Cardiac muscle cell (in vitro differentiated cells and primary cell): ENCODE results near the gene INSC. TPM values are rescaled to one million over a fixed set of nuclear protein-coding genes. Genes with fewer than 3 reads are reported as not detected.

Source experiments
- DNase-seq, 2 donors: peaks; one replicate each; pipeline versions ENCODE4 v3.0.0 to v3.0.0-alpha.2; 2010 to 2017; ENCODE audit warnings: low read depth in 1 of 2, low spot score in 1 of 2
- H3K27ac ChIP-seq: fragments of 200-600 bp; sonication (generic); 2 replicates; pipeline ENCODE4 v1.5.1; 2016
- H3K27me3 ChIP-seq: fragments of 200-600 bp; sonication (generic); 2 replicates; pipeline ENCODE4 v1.6.0; 2016; ENCODE audit warnings: control low read depth
- H3K36me3 ChIP-seq: fragments of 200-600 bp; sonication (generic); 2 replicates; pipeline ENCODE4 v1.5.1; 2016; ENCODE audit warnings: control low read depth
- H3K4me1 ChIP-seq: fragments of 200-600 bp; sonication (generic); 2 replicates; pipeline ENCODE4 v1.8.1; 2017; ENCODE audit warnings: low read depth, mild to moderate bottlenecking, mixed run types
- H3K4me3 ChIP-seq: fragments of 200-600 bp; sonication (generic); 2 replicates; pipeline ENCODE4 v1.5.1; 2016; ENCODE audit warnings: mild to moderate bottlenecking
- H3K9me3 ChIP-seq: fragments of 200-600 bp; sonication (generic); 2 replicates; pipeline ENCODE4 v1.5.1; 2017; ENCODE audit warnings: low read depth, mild to moderate bottlenecking, control low read depth
- polyA plus RNA-seq: library from polyadenylated mRNA; unstranded; fragments of >200 nt; fragmentation: Nextera tagmentation; extraction: Ambion mirVana; gene quantifications from 2 replicates; pipeline ENCODE4 v1.2.1, GENCODE V29; 2016
- total RNA-seq: library from RNA; depleted of rRNA; stranded (reverse); fragments of >200 nt; gene quantifications from 2 replicates; pipeline ENCODE4 v1.2.3, GENCODE V29; 2016
- TF ChIP-seq, protein P1 (sequence below): IDR thresholded peaks from 2 replicates; pipeline ENCODE4 v1.5.1; 2012; ENCODE audit warnings: low read depth, mild to moderate bottlenecking, low read length

The INSC gene
- total and polyA plus RNA-seq, 2 experiments from 2014 or later: not detected

DNA sequence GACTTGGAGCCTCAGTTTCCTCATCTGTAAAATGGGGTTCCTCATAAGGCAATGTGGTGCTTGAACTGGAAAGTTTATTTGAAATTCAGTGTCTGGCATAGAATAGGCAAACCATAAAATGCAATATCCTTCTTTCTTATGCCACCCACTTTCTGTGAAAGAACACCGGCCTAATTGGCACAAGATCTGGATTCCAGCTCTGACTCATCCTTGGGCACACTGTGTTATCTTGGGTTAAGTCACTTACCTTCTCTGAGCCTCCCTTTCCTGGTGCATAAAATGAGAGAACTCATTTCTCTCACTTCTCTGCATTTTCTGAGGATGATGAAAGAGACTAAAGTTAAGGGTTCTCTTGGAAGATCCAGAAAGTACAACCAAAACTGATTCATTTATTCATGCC lies 5.1 kb downstream of the INSC start:
- no peak overlapping the region for H3K4me3 ChIP-seq
- no peaks in the 10 kb centered on the region for H3K36me3 ChIP-seq
- no peaks in the 10 kb centered on the region for H3K4me1 ChIP-seq
- peaks cover 17% of the 10 kb centered on the region for H3K27me3 ChIP-seq
- H3K27ac ChIP-seq: no peak overlapping the region
- DNase-seq: no peak
- no peaks in the 10 kb centered on the region for H3K9me3 ChIP-seq
- TF ChIP-seq, protein P1, sequence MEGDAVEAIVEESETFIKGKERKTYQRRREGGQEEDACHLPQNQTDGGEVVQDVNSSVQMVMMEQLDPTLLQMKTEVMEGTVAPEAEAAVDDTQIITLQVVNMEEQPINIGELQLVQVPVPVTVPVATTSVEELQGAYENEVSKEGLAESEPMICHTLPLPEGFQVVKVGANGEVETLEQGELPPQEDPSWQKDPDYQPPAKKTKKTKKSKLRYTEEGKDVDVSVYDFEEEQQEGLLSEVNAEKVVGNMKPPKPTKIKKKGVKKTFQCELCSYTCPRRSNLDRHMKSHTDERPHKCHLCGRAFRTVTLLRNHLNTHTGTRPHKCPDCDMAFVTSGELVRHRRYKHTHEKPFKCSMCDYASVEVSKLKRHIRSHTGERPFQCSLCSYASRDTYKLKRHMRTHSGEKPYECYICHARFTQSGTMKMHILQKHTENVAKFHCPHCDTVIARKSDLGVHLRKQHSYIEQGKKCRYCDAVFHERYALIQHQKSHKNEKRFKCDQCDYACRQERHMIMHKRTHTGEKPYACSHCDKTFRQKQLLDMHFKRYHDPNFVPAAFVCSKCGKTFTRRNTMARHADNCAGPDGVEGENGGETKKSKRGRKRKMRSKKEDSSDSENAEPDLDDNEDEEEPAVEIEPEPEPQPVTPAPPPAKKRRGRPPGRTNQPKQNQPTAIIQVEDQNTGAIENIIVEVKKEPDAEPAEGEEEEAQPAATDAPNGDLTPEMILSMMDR: no peak

DNA sequence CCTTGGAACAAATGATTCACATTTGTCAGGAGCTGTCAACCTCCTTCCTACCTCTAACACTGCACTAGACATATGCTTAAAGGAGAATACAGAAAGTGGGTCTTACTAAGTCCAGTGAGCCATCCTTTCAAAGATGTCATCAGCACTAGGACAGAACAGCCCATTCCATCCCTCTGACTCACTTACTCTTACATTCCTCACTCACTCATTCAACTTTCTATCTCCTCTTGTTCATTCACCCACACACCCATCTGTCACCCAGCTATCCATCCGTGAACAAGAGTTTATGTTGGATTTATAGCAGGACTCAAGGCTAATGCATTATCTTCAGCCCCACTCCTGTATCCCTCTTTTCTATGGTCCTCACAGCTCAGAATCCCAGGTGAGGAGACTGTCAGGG lies 9.1 kb downstream of the INSC start:
- Histone ChIP-seq H3K27ac (no peak overlapping the region), H3K36me3 (no peaks in the 10 kb centered on the region), H3K4me1 (no peaks in the 10 kb centered on the region), H3K4me3 (no peak overlapping the region), H3K27me3 (no peaks in the 10 kb centered on the region), H3K9me3 (no peaks in the 10 kb centered on the region)
- TF ChIP-seq, protein P1: no peak
- peak in 1 of 2 donors; percentile 54 for DNase-seq

DNA sequence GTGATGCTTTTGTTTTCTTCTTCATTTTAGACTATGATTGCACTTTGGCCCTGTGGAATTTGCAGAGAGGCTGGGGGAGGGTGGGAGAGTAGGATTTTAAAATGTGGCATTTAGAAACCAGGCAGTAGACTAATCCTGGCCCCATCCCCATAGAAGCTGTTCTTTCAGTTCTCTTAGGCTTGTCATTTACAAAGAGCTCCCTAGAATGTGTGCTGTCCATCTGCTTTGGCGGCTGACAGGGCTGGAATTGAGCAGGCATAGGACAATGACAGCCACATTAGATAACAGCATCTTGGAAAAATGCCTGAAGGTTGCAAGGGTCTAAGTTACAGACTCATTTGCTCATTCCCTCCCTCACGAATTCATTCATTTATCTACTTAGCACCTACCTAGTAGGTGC lies 9.8 kb downstream of the INSC start:
- no peaks in the 10 kb centered on the region for H3K27me3 ChIP-seq
- no peak overlapping the region for H3K27ac ChIP-seq
- no peak for DNase-seq
- H3K36me3 ChIP-seq: no peaks in the 10 kb centered on the region
- TF ChIP-seq, protein P1: no peak
- H3K4me1 ChIP-seq: no peaks in the 10 kb centered on the region
- H3K9me3 ChIP-seq: no peaks in the 10 kb centered on the region
- no peak overlapping the region for H3K4me3 ChIP-seq

DNA sequence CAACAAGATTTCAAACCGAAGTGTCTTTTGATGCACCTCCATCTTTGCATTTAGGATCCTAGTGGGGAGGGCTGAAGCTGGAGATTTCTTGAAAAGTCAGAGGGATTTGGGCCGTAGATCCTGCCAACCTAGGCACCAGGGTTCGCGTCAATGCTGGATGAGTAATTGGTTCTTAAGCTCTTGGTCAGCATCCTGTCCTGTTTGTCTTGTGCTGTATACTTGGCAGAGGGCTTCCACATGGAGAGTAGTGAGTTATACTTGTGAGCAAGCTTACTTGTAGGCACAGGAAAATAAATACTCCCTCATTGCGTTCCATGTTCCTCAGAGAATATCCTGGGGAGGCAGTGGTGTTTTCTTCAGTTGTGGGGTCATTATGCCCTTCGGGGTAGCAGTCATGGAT lies 12.6 kb downstream of the INSC start:
- H3K27ac ChIP-seq: no peak overlapping the region
- H3K36me3 ChIP-seq: no peaks in the 10 kb centered on the region
- TF ChIP-seq, protein P1: no peak
- peak in 1 of 2 donors; percentile 41 for DNase-seq
- no peaks in the 10 kb centered on the region for H3K9me3 ChIP-seq
- H3K4me3 ChIP-seq: no peak overlapping the region
- no peaks in the 10 kb centered on the region for H3K4me1 ChIP-seq
- H3K27me3 ChIP-seq: no peaks in the 10 kb centered on the region

DNA sequence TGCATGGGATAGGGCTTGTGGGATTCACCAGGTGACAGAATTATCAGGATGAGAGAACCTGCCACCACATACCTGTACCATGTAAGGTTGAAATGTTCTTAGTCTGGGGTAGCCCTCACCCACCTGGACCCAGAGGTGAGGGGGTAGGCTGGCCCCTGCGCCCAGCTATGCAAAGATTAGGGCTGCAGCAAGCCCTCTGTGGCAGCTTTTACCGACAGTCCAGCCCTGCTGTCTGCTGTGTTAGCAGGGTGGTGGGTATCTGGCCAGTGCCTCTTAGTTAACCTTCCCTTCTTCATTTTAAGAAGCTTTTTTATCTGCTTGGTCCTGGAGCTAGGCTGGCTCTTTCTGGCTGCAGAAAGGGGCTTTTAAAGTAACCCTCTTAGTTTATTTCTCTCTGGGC lies 13.9 kb downstream of the INSC start:
- no peak for DNase-seq
- TF ChIP-seq, protein P1: no peak
- Histone ChIP-seq H3K27me3 (no peaks in the 10 kb centered on the region), H3K9me3 (no peaks in the 10 kb centered on the region), H3K36me3 (no peaks in the 10 kb centered on the region), H3K4me3 (no peak overlapping the region), H3K4me1 (no peaks in the 10 kb centered on the region), H3K27ac (no peak overlapping the region)

DNA sequence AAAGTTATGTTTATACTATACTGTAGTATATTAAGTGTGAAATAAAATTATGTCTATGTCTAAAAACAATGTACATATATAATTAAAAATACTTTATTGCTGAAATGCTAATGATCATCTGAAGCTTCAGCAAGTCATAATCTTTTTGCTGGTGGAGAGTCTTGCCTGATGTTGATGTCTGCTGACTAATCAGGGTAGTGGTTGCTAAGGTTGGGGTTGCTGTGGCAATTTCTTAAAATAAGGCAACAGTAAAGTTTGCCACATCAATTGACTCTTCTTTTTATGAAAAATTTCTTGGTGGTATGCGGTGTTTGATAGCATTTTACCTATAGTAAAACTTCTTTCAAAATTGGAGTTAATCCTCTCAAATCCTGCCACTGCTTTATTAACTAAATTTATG lies 21.4 kb downstream of the INSC start:
- H3K4me1 ChIP-seq: no peaks in the 10 kb centered on the region
- H3K36me3 ChIP-seq: no peaks in the 10 kb centered on the region
- no peak overlapping the region for H3K4me3 ChIP-seq
- no peaks in the 10 kb centered on the region for H3K9me3 ChIP-seq
- H3K27me3 ChIP-seq: no peaks in the 10 kb centered on the region
- TF ChIP-seq, protein P1: no peak
- no peak overlapping the region for H3K27ac ChIP-seq
- no peak for DNase-seq
